ENCODE data around the gene DYNC1I2. TPM values are rescaled to one million over a fixed set of nuclear protein-coding genes. Genes with fewer than 3 reads are reported as not detected.

Gene DYNC1I2
- total and polyA plus RNA-seq, 10 donors: 37.8 to 86.0 (median 67.3) TPM

DNA sequence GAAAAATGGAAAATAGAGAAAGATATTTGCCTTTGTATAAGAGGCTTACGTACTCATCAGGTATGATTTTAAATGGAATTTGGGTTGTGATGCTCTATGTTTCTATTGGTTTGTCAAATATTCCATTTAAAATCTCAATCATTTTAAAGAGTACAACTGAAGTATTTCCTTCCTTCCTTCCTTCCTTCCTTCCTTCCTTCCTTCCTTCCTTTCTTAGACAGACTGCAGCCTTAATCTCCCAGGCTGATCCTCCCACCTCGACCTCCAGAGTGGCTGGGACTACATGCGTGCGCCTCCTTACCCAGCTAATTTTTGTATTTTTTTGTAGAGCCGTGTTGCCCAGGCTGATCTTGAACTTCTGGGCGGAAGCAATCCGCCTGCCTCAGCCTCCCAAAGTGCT, 15.4 kb upstream of the DYNC1I2 start:
- no peaks in the 10 kb centered on the region for H3K4me1 ChIP-seq
- intact Hi-C loops (cut with DNase I; ENCODE audit: low total_unique reads): no loop called here
- H3K36me3 ChIP-seq: no peaks in the 10 kb centered on the region
- H3K27ac ChIP-seq: no peak overlapping the region
- DNase-seq: no peak
- H3K9me3 ChIP-seq: no peaks in the 10 kb centered on the region
- H3K4me3 ChIP-seq: no peak overlapping the region
- no peak for TF ChIP-seq POLR2AphosphoS5 (IDR thresholded peaks at IDR 0.05)
- TF ChIP-seq, protein P1, sequence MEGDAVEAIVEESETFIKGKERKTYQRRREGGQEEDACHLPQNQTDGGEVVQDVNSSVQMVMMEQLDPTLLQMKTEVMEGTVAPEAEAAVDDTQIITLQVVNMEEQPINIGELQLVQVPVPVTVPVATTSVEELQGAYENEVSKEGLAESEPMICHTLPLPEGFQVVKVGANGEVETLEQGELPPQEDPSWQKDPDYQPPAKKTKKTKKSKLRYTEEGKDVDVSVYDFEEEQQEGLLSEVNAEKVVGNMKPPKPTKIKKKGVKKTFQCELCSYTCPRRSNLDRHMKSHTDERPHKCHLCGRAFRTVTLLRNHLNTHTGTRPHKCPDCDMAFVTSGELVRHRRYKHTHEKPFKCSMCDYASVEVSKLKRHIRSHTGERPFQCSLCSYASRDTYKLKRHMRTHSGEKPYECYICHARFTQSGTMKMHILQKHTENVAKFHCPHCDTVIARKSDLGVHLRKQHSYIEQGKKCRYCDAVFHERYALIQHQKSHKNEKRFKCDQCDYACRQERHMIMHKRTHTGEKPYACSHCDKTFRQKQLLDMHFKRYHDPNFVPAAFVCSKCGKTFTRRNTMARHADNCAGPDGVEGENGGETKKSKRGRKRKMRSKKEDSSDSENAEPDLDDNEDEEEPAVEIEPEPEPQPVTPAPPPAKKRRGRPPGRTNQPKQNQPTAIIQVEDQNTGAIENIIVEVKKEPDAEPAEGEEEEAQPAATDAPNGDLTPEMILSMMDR (IDR thresholded peaks at IDR 0.05 in 8 of 11, conservative IDR thresholded peaks at IDR 0.05 in 3 of 11): no peak
- no peak for TF ChIP-seq POLR2A (IDR thresholded peaks at IDR 0.05)
- no peaks in the 10 kb centered on the region for H3K27me3 ChIP-seq (replicated peaks in 1 of 7)
- WGBS, 5 donors: 81 to 89% (median 87%) methylated on average over 7 of the region's 7 CpGs

GRCh38 chr2:171673905-171674304, 13.4 kb upstream of the DYNC1I2 start:
- 57 to 90% (median 70%) methylated on average over 1 of the region's 1 CpG for WGBS, 5 donors
- Histone ChIP-seq H3K9me3 (no peaks in the 10 kb centered on the region), H3K4me1 (no peaks in the 10 kb centered on the region), H3K36me3 (no peaks in the 10 kb centered on the region), H3K4me3 (no peak overlapping the region), H3K27me3 (replicated peaks in 1 of 7) (no peaks in the 10 kb centered on the region), H3K27ac (no peak overlapping the region)
- no peak for DNase-seq
- intact Hi-C loops (cut with DNase I; ENCODE audit: low total_unique reads): no loop called here
- TF ChIP-seq POLR2A (IDR thresholded peaks at IDR 0.05) (no peak), POLR2AphosphoS5 (IDR thresholded peaks at IDR 0.05) (no peak)
- TF ChIP-seq, protein P1 (IDR thresholded peaks at IDR 0.05 in 8 of 11, conservative IDR thresholded peaks at IDR 0.05 in 3 of 11): no peak

GRCh38 chr2:171675810-171676345, 11.4 kb upstream of the DYNC1I2 start:
- H3K27ac ChIP-seq: no peak overlapping the region
- no peaks in the 10 kb centered on the region for H3K4me1 ChIP-seq
- intact Hi-C loops (cut with DNase I; ENCODE audit: low total_unique reads): no loop called here
- H3K27me3 ChIP-seq (replicated peaks in 1 of 7): no peaks in the 10 kb centered on the region
- TF ChIP-seq POLR2AphosphoS5 (IDR thresholded peaks at IDR 0.05): no peak
- no peak for TF ChIP-seq POLR2A (IDR thresholded peaks at IDR 0.05)
- TF ChIP-seq, protein P1 (IDR thresholded peaks at IDR 0.05 in 8 of 11, conservative IDR thresholded peaks at IDR 0.05 in 3 of 11): no peak
- WGBS, 5 donors: 85 to 96% (median 88%) methylated on average over 7 of the region's 7 CpGs
- DNase-seq: no peak
- no peak overlapping the region for H3K4me3 ChIP-seq
- no peaks in the 10 kb centered on the region for H3K36me3 ChIP-seq
- no peaks in the 10 kb centered on the region for H3K9me3 ChIP-seq

DNA sequence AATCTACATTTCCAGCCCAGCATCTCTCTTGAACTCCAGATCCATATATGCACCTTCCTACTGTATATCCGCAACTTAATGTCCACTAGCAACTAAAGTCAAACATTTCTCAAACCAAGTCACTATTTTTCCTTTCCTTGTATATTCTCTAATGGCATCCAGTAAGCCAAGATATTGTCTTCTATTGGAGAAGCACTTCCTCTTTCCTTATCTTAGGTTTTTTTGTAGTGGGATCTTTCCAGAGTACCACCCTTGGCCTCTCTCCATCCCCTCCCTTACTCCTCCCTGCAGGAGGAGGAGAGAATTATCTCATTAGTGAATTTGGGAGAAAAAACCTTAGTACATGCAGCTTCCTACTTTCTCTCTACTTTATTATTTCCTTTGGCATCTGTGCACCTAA, 8.7 kb upstream of the DYNC1I2 start:
- no peaks in the 10 kb centered on the region for H3K27me3 ChIP-seq (replicated peaks in 1 of 7)
- intact Hi-C loops (cut with DNase I; ENCODE audit: low total_unique reads): no loop called here
- 35 to 98% (median 97%) methylated on average over 1 of the region's 1 CpG for WGBS, 5 donors
- no peaks in the 10 kb centered on the region for H3K9me3 ChIP-seq
- H3K4me3 ChIP-seq: no peak overlapping the region
- H3K27ac ChIP-seq: no peak overlapping the region
- H3K4me1 ChIP-seq: no peaks in the 10 kb centered on the region
- TF ChIP-seq POLR2AphosphoS5 (IDR thresholded peaks at IDR 0.05) (no peak), POLR2A (IDR thresholded peaks at IDR 0.05) (no peak)
- TF ChIP-seq, protein P1 (IDR thresholded peaks at IDR 0.05 in 8 of 11, conservative IDR thresholded peaks at IDR 0.05 in 3 of 11): no peak
- no peaks in the 10 kb centered on the region for H3K36me3 ChIP-seq
- no peak for DNase-seq
